Hypothalamus (tissue), 51 donors: ENCODE measurements around the gene NOP53.
"Not testable (repeated sequence)": the region's sequence is repeated elsewhere in the genome, so short reads cannot be mapped to it uniquely, and the experiment has no call there.

ENCODE experiments used
- DNase-seq, 51 donors: peaks; one replicate each; lab custom pipeline; 2025; lab: John Stamatoyannopoulos, UW

NOP53 gene

GRCh38 chr19:47752440-47753211 lies 7.3 kb downstream of the NOP53 start:
- DNase-seq = no peak

GRCh38 chr19:47754206-47755064 lies 9.1 kb downstream of the NOP53 start:
- no peak for DNase-seq

GRCh38 chr19:47755065-47755761 lies 9.9 kb downstream of the NOP53 start:
- no peak for DNase-seq

- no peak for DNase-seq
Measured at GRCh38 chr19:47755762-47756626, 10.6 kb downstream of the NOP53 start.

- DNase-seq = no peak
Measured at GRCh38 chr19:47756627-47756929, 11.2 kb downstream of the NOP53 start.

GRCh38 chr19:47756953-47757608 lies 11.7 kb downstream of the NOP53 start:
- DNase-seq = no peak

- DNase-seq = no peak
Measured at GRCh38 chr19:47757617-47758442, 12.5 kb downstream of the NOP53 start.

- no peak for DNase-seq
Measured at GRCh38 chr19:47758443-47758804, 13.1 kb downstream of the NOP53 start.

GRCh38 chr19:47760632-47760999 lies 15.3 kb downstream of the NOP53 start:
- no peak for DNase-seq

- DNase-seq = no peak
Measured at GRCh38 chr19:47761566-47761965, 16.2 kb downstream of the NOP53 start.

- no peak for DNase-seq
Measured at GRCh38 chr19:47762151-47762550, 16.8 kb downstream of the NOP53 start.

- DNase-seq = no peak
Measured at GRCh38 chr19:47762615-47763308, 17.4 kb downstream of the NOP53 start.

- not testable (repeated sequence) for DNase-seq
Measured at GRCh38 chr19:47764705-47765104, 19.4 kb downstream of the NOP53 start.

GRCh38 chr19:47765523-47766358 lies 20.4 kb downstream of the NOP53 start:
- peak in 46 of 51 donors; percentile 10 to 84 (median 42) for DNase-seq

GRCh38 chr19:47766359-47766620 lies 20.9 kb downstream of the NOP53 start:
- no peak for DNase-seq

GRCh38 chr19:47766670-47767069 lies 21.3 kb downstream of the NOP53 start:
- DNase-seq = no peak

GRCh38 chr19:47767349-47767748 lies 22.0 kb downstream of the NOP53 start:
- DNase-seq = no peak

- DNase-seq = no peak
Measured at GRCh38 chr19:47768604-47769003, 23.3 kb downstream of the NOP53 start.
